ENCODE measurements around the gene NEK4. TPM values are rescaled to one million over a fixed set of nuclear protein-coding genes. Genes with fewer than 3 reads are reported as not detected.

The NEK4 gene
- total and polyA plus RNA-seq, 4 donors, result 30.8 to 47.3 (median 38.4) TPM

DNA sequence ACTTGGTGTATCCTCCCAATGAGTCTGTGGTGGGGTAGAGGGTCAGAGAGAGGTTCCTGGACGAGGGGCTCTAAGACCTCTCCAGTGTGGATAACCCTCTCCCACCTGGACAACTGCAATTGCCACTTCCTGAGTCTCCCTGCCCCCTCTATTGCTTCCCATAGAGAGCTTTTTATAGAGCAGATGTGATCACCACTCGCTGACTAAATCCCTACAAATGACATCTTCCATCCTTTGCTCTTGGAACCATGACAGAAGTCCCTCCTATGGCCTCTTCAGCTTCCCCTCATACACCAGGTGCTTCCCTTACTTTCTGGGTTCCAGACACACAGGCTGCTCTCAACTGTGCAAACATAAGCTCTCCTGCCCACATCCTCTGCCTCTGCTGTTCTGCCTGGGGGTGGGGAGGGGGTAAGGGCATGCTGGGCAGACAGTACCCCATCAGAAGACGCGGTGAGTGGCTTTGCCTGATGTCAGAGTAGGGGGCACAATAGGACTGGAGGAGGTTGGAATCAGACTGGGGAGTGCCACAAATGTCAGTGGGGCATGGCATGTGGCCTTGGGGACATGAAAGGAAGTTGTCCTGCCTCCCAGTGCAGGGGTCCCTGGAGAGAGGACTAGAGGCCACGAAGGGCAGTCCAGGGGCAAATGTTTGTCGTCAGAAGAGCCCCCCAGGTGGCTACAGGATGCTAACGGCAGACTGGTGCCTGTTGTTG, 39.1 kb upstream of the NEK4 start:
- Histone ChIP-seq H3K27me3 (ENCODE audit: control insufficient read depth, insufficient read depth, low read length) (no peaks in the 10 kb centered on the region), H3K9me3 (ENCODE audit: control insufficient read depth, insufficient read depth, low read length) (no peaks in the 10 kb centered on the region), H3K4me1 (ENCODE audit: control insufficient read depth, insufficient read depth, low read length) (no peaks in the 10 kb centered on the region), H3K27ac (ENCODE audit: low read depth, low read length) (no peak overlapping the region), H3K36me3 (ENCODE audit: control insufficient read depth, insufficient read depth, low read length) (no peaks in the 10 kb centered on the region), H3K4me3 (ENCODE audit: low read depth, low read length) (no peak overlapping the region)
- whole genome bisulfite sequencing (ENCODE audit: insufficient coverage), result 72% methylated on average over 6 of the region's 7 CpGs
- DNase-seq (ENCODE audit: low read depth in 4 of 6, low spot score in 6 of 6), result no peak

DNA sequence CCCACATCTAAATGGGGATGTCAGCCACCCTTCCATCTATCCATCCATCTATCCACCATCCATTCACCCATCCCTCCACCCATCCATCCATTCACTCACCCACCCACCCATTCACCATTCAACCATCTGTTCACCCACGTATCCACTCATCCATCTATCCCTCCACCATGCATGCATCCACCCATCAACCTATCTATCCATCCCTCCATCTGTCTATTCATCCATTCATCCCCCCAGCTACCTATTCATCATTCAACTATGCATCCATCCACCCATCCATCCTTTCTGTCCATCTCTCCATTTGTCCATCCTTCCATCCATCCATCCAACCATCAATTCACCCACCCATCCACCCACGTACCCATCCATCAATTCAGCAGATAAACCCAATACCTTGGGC, 38.4 kb upstream of the NEK4 start:
- H3K36me3 ChIP-seq (ENCODE audit: control insufficient read depth, insufficient read depth, low read length), result no peaks in the 10 kb centered on the region
- no peaks in the 10 kb centered on the region for H3K27me3 ChIP-seq (ENCODE audit: control insufficient read depth, insufficient read depth, low read length)
- 79% methylated on average over 1 of the region's 2 CpGs for WGBS (ENCODE audit: insufficient coverage)
- no peak overlapping the region for H3K4me3 ChIP-seq (ENCODE audit: low read depth, low read length)
- no peak for DNase-seq (ENCODE audit: low read depth in 4 of 6, low spot score in 6 of 6)
- no peaks in the 10 kb centered on the region for H3K4me1 ChIP-seq (ENCODE audit: control insufficient read depth, insufficient read depth, low read length)
- H3K27ac ChIP-seq (ENCODE audit: low read depth, low read length), result no peak overlapping the region
- H3K9me3 ChIP-seq (ENCODE audit: control insufficient read depth, insufficient read depth, low read length), result no peaks in the 10 kb centered on the region

DNA sequence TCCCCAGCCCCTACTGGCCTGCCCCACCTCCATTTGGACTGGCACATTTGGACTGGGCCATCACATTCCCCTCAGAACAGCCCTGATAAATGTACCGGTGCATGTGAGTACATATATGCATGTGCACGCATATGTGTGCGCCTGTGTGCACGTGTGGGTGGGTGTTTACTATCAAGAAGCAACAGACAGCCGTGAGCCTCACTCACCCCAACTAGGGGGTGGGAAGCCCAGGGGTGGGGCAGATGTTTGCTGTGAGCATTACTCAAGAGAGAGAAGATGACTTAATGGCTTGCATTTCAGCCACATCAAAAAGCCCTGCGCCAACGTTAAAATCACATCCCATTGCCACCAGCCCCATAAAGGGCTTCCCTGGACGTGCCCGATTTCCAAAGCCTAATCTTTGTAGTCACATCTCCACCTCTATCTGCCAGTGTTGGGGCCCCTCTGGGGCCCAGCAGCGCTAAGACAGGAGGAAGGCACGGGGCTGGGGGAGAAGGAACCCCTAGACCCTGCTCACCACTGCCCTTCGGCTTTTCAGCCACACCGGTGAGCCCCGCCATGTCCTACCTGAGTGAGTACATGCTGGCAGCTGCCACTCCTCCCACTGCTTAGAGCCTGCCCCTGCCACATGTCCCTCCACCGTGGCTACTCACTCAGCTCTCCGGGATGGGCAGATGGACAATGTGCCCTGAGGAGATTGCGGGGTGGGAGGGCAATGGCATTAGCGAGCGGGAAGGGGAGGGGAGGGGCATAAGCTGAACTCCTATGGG, 34.7 kb upstream of the NEK4 start:
- no peak overlapping the region for H3K27ac ChIP-seq (ENCODE audit: low read depth, low read length)
- WGBS (ENCODE audit: insufficient coverage), result 64% methylated on average over 7 of the region's 19 CpGs
- H3K4me3 ChIP-seq (ENCODE audit: low read depth, low read length), result no peak overlapping the region
- no peaks in the 10 kb centered on the region for H3K36me3 ChIP-seq (ENCODE audit: control insufficient read depth, insufficient read depth, low read length)
- no peaks in the 10 kb centered on the region for H3K27me3 ChIP-seq (ENCODE audit: control insufficient read depth, insufficient read depth, low read length)
- no peak for DNase-seq (ENCODE audit: low read depth in 4 of 6, low spot score in 6 of 6)
- H3K4me1 ChIP-seq (ENCODE audit: control insufficient read depth, insufficient read depth, low read length), result no peaks in the 10 kb centered on the region
- no peaks in the 10 kb centered on the region for H3K9me3 ChIP-seq (ENCODE audit: control insufficient read depth, insufficient read depth, low read length)

DNA sequence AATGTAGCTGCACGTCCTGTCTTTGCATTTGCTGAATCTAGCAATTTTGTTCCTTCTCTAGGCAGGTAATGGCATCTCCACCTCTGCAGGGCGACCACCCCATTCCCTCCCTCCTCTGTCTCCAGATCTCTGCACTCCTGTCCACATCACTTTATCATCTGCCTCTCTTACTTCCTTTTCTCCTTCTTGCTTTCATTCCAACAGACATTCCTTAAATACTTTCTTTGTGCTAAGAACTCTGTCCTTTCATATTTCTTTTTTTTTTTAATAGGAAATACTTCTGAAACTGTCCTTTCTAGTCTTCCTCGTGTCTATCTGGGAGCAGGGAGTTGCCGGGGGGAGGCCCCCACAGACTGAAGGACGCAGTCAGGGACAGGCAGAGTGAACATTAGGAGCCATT, 31.1 kb upstream of the NEK4 start:
- H3K4me1 ChIP-seq (ENCODE audit: control insufficient read depth, insufficient read depth, low read length), result no peaks in the 10 kb centered on the region
- WGBS (ENCODE audit: insufficient coverage), result 84% methylated on average over 5 of the region's 5 CpGs
- H3K4me3 ChIP-seq (ENCODE audit: low read depth, low read length), result no peak overlapping the region
- H3K36me3 ChIP-seq (ENCODE audit: control insufficient read depth, insufficient read depth, low read length), result no peaks in the 10 kb centered on the region
- DNase-seq (ENCODE audit: low read depth in 4 of 6, low spot score in 6 of 6), result no peak
- H3K9me3 ChIP-seq (ENCODE audit: control insufficient read depth, insufficient read depth, low read length), result no peaks in the 10 kb centered on the region
- no peak overlapping the region for H3K27ac ChIP-seq (ENCODE audit: low read depth, low read length)
- H3K27me3 ChIP-seq (ENCODE audit: control insufficient read depth, insufficient read depth, low read length), result no peaks in the 10 kb centered on the region

DNA sequence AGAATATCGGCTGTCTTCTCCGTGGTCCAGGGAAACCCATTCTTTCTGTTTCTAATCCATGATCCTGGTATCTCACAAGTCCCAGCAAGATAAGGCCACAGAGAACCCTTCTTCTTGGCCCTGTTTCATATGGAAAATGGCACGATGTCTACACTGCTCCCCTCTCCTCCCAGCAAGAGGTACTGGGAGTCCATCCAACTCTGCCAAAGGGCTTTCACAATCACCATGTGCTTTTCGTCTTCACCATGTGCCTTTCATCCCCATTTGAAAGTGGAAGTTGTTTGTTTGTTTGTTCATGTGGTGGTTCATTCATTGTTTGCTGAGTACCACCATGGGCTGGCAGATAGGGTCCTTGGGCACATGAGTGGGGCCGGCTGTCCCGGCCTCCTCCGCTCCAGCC, 29.3 kb upstream of the NEK4 start:
- no peaks in the 10 kb centered on the region for H3K4me1 ChIP-seq (ENCODE audit: control insufficient read depth, insufficient read depth, low read length)
- H3K4me3 ChIP-seq (ENCODE audit: low read depth, low read length), result no peak overlapping the region
- WGBS (ENCODE audit: insufficient coverage), result 87% methylated on average over 5 of the region's 7 CpGs
- no peaks in the 10 kb centered on the region for H3K36me3 ChIP-seq (ENCODE audit: control insufficient read depth, insufficient read depth, low read length)
- H3K9me3 ChIP-seq (ENCODE audit: control insufficient read depth, insufficient read depth, low read length), result no peaks in the 10 kb centered on the region
- DNase-seq (ENCODE audit: low read depth in 4 of 6, low spot score in 6 of 6), result no peak
- H3K27me3 ChIP-seq (ENCODE audit: control insufficient read depth, insufficient read depth, low read length), result no peaks in the 10 kb centered on the region
- no peak overlapping the region for H3K27ac ChIP-seq (ENCODE audit: low read depth, low read length)

DNA sequence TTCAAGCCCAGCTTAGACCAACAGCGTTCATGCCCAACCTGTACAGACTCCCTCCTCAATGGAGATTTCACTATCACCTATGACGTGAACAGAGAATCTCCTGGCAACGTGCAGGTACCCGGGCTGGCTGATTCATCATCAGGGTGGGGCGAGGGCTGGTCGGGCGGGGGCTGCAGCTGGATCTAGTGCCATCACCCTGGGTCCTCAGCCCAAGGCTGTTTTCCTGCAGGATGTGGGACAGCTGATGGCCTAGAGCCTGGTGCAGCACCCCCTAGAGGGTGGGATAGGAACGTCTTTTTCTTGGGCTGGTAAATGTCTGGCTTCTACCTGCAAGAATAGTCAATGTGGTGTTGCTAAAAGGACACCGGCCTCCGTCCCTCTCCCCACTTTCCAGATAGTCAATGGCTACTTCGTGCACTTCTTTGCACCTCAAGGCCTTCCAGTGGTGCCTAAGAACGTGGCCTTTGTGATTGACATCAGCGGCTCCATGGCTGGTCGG, 28.3 kb upstream of the NEK4 start:
- 59% methylated on average over 12 of the region's 14 CpGs for WGBS (ENCODE audit: insufficient coverage)
- Histone ChIP-seq H3K27me3 (ENCODE audit: control insufficient read depth, insufficient read depth, low read length) (no peaks in the 10 kb centered on the region), H3K27ac (ENCODE audit: low read depth, low read length) (no peak overlapping the region), H3K4me3 (ENCODE audit: low read depth, low read length) (no peak overlapping the region), H3K4me1 (ENCODE audit: control insufficient read depth, insufficient read depth, low read length) (no peaks in the 10 kb centered on the region), H3K9me3 (ENCODE audit: control insufficient read depth, insufficient read depth, low read length) (no peaks in the 10 kb centered on the region), H3K36me3 (ENCODE audit: control insufficient read depth, insufficient read depth, low read length) (no peaks in the 10 kb centered on the region)
- no peak for DNase-seq (ENCODE audit: low read depth in 4 of 6, low spot score in 6 of 6)

DNA sequence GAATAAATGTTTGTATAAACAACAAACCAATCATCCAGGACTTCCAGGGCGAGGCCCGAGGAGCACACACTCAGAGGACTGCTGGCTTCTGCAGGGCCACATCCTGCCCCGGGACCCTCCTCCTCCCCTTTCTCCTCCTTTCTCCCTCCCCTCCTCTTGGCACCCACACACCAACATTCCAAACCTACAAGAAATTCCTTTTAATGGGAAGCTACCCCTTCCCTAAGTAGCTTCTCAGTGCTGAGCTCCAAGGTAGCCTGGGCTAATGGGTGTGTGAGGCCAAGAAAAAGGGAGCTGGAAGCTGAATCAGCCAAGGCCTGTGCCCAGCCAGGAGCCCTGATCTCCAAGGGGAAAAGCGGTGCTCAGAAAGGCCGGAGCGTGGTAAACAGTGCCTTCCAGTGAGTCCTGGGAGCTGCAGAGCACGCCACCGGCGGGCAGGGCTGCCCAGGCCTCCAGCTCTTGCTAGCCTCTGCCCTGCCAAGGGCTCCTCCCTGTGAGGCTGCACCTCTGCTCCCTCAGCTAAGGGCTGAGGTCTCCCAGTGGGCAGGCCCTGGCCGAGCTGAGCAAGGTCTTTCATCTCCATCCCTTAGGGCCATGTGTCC, 27.7 kb upstream of the NEK4 start:
- H3K27ac ChIP-seq (ENCODE audit: low read depth, low read length), result no peak overlapping the region
- no peak overlapping the region for H3K4me3 ChIP-seq (ENCODE audit: low read depth, low read length)
- H3K36me3 ChIP-seq (ENCODE audit: control insufficient read depth, insufficient read depth, low read length), result no peaks in the 10 kb centered on the region
- WGBS (ENCODE audit: insufficient coverage), result 80% methylated on average over 10 of the region's 10 CpGs
- no peaks in the 10 kb centered on the region for H3K9me3 ChIP-seq (ENCODE audit: control insufficient read depth, insufficient read depth, low read length)
- no peaks in the 10 kb centered on the region for H3K27me3 ChIP-seq (ENCODE audit: control insufficient read depth, insufficient read depth, low read length)
- no peak for DNase-seq (ENCODE audit: low read depth in 4 of 6, low spot score in 6 of 6)
- H3K4me1 ChIP-seq (ENCODE audit: control insufficient read depth, insufficient read depth, low read length), result peaks cover 3% of the 10 kb centered on the region

DNA sequence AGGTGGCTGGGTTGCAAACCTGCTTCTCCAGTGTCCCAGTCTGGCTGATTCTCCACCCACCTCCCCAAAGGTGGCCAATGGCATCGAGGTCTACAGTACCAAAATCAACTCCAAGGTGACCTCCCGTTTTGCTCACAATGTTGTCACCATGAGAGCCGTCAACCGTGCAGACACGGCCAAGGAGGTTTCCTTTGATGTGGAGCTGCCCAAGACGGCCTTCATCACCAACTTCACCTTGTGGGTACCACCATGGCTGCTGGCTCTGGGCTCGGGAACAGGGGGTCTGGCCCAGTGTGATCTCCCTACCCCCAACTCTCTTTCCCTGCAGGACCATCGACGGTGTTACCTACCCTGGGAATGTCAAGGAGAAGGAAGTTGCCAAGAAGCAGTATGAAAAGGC, 25.7 kb upstream of the NEK4 start:
- no peak overlapping the region for H3K27ac ChIP-seq (ENCODE audit: low read depth, low read length)
- no peak for DNase-seq (ENCODE audit: low read depth in 4 of 6, low spot score in 6 of 6)

DNA sequence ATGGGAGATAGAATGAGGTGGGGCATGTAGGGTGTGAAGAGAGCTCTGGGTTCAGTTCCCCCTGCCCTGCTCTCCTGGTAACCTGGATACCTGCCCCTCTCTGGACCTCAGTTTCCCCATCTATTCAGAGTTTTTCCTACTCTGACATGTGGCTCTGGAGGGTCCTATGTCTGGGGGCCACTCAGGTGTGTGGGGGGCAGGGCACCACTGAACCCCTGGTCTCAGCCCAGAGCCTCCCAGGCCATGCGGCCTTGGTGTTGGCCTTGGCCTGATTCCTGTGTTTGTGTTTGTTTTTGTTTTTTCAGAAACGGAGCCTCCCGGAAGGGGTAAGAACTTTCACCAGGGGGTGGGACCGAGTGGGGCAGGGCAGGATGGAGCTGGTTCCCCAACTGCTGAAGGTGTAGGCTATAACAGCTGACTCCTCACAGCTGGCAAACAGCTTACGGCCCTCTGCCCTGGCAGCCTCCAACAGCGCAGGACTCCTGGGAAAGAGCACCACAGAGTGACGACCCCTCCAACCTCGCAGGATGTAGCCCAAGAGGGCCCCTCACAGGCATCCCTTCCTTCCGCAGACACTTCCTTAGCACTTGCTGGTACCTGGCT, 24.7 kb upstream of the NEK4 start:
- Histone ChIP-seq H3K36me3 (ENCODE audit: control insufficient read depth, insufficient read depth, low read length) (no peaks in the 10 kb centered on the region), H3K9me3 (ENCODE audit: control insufficient read depth, insufficient read depth, low read length) (no peaks in the 10 kb centered on the region), H3K4me3 (ENCODE audit: low read depth, low read length) (no peak overlapping the region), H3K27me3 (ENCODE audit: control insufficient read depth, insufficient read depth, low read length) (no peaks in the 10 kb centered on the region), H3K4me1 (ENCODE audit: control insufficient read depth, insufficient read depth, low read length) (peaks cover 7% of the 10 kb centered on the region), H3K27ac (ENCODE audit: low read depth, low read length) (no peak overlapping the region)
- 69% methylated on average over 8 of the region's 9 CpGs for WGBS (ENCODE audit: insufficient coverage)
- peak in 1 of 6 donors; percentile 14 for DNase-seq (ENCODE audit: low read depth in 4 of 6, low spot score in 6 of 6)

More for the DNA sequence above, 25.7 kb upstream of the NEK4 start:
- no peaks in the 10 kb centered on the region for H3K36me3 ChIP-seq (ENCODE audit: control insufficient read depth, insufficient read depth, low read length)
- WGBS (ENCODE audit: insufficient coverage), result 97% methylated on average over 5 of the region's 9 CpGs
- H3K4me3 ChIP-seq (ENCODE audit: low read depth, low read length), result no peak overlapping the region
- no peaks in the 10 kb centered on the region for H3K27me3 ChIP-seq (ENCODE audit: control insufficient read depth, insufficient read depth, low read length)
- no peaks in the 10 kb centered on the region for H3K9me3 ChIP-seq (ENCODE audit: control insufficient read depth, insufficient read depth, low read length)
- H3K4me1 ChIP-seq (ENCODE audit: control insufficient read depth, insufficient read depth, low read length), result peaks cover 7% of the 10 kb centered on the region

Data from spinal cord (tissue), 10 donors.